Bone marrow (tissue), 2 donors: ENCODE results near the gene HAP1.
"Not testable (repeated sequence)": the region's sequence is repeated elsewhere in the genome, so short reads cannot be mapped to it uniquely, and the experiment has no call there.

Experiments
- DNase-seq, 2 donors: peaks; one replicate each; lab custom pipeline; 2025; lab: John Stamatoyannopoulos, UW

Gene HAP1

DNA sequence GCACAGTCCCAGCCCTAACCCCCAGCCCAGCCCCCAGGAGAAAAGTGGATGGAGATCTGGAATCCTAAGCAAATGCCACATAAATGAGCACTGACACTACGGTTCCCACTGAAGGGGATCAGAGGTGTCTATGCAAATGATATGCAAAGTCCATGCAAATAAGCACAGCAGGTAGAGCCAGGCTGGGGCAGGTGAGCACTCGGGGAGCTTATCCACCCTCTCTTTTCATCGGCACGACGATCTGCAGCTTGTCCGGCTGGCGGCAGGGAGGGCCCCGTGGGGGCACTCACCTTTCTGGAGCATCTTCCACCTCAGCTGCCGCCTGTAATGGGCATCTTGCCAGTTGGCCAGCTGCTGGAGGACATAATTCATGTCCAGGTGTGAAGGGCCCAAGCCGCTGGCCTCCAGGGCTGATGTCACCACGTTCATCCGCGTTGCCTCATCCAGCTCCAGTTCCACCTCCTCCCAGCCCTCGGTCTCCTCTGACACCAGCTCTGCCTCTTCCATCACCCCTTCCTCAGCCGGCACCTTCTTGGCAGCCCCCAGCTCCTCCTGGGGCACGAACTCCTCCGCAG, 9.9 kb downstream of the HAP1 start:
- no peak for DNase-seq

DNA sequence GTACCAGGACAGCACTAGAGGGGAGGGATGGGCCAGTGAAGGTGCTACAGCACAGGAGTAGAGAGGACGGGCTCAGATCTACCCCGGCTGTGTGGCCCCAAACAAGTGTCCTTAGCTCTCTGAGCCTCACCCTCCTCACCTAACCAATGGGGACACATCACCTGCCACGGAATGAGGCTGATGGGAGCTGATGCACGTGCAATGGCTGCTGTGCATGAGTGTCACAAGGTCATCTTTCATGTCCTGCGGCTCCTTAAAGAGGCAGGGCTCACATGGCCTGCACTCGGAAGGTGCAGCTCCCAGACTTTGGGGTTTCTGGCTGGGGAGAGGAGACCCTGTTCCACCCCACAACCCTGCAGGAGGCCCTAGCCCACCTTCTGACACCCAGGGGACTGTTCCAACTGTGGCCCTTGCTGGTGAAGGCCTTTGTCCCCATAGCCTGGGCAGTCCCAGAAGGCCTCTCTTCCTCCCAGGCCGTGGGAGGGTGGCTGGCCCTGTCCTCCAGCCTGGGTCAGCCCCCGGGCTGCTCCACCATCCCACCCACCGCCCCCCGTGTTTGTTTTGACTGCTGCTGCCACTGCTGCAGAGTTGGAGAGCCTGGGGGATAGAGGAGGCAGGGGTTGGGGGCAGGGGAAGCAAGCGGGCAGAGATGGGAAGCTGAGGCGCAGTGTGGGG, 10.5 kb downstream of the HAP1 start:
- no peak for DNase-seq

DNA sequence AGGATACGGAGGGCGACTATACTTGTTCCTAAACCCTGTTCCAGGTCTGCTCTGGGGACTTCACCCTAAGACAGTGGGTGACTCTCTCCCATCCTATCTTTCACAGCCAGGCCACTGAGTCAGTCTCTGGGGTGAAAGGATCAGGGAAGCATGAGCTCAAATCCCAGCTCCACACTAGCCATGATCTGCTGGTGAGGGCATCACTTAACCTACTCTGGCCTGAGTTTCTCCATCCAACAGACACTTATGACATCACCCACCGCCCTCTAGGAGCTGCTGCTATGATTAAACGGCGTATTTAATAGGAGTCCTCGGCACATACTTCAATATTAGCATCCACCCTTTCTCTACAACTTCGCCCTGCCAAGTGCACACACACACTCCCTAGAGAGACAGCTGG, 12.2 kb downstream of the HAP1 start:
- no peak for DNase-seq

DNA sequence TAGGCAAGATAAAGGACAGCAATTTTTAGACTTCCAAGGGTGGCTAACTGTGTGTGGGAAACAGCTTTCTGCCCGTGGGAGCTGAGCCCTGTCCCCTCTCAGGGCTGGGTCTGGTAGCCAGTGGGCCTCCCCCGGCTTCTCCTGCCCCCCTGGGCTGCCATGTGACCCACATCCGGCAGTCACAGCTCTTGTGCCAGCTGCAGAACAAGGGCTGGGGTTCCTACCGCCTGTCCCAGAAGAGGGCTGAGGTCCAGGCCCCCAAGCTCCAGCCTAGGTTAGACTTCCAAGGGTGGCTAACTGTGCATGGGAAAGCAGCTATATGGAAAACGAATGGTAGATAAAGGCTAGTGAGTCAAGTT, 16.2 kb downstream of the HAP1 start:
- no peak for DNase-seq

DNA sequence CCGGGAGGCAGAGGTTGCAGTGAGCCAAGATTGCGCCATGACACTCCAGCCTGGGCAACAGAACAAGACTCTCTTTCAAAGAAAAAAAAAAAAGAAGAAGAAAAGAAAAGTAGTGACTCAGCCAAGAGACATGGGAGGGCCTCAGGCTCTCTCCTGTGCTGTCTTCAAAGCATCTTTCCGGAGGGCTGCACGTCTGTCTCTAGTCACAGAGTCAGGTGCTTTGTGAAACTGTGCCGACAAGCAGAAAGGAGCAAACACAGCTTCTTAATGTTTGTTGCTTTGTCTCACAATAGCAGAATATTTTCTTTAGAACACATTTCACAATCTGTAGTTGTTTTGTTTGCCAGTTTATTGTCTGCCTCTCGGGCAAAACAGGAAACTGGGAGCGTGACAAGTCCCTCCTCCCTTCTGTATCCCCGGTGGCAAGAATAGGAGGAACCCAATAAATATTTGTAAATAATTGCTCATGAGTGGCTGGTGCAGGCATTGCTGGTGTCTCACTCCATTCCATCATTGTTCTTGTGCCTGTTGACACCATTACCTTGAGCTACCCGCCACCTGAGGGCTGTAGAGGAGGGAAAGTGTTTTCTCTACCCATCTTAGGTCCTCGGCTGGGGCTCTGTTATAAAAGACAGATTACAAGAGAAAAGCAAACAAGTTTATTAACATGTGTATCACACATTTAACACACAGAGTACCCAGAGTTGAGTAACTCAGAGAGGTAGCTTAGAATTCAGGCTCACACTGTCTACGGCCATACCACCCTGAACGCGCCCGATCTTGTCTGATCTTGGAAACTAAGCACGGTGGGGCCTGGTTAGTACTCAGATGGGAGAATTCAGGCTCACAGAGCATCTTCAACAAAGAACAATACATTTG, 16.8 kb downstream of the HAP1 start:
- DNase-seq = no peak

DNA sequence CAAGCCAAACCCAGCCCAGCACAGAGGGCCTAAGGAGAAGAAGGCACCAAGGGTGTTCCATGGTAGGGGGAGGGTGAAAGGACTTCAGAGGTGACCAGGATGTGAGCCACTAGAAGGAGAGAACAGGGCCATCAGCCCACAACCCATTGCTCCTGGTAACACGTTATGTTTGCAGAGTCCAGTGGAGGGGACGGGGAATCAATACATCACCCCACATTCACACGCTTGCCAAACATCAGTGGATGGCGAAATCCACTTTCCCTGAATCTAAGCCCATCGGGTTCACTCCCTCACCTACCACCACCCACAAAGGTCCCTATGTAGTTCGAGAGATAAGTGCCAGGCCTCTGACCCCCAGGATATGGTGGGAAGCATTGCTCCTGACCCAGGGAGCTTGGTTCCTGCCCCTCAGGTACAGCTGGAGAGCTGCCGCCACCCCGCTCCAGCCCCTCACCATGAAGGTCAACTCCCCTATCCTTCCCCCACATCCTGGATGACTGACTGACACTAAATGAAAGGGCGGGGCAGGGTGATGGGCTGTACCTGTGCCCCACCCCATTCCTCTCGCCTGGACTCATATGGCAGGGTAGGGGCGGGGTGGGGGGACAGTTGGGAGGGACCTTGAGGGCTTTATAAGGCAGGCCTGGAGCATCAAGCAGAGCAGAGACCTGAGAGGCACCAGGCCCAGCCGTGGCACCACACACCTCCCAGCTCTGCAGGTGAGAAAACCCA, 22.6 kb downstream of the HAP1 start, which contains the start of gene GAST:
Gene GAST (plus strand): TSS at position 663 of the 732 bp plus-strand sequence. CDS start 3,106 bp downstream, outside the sequence.
- DNase-seq = no peak

DNA sequence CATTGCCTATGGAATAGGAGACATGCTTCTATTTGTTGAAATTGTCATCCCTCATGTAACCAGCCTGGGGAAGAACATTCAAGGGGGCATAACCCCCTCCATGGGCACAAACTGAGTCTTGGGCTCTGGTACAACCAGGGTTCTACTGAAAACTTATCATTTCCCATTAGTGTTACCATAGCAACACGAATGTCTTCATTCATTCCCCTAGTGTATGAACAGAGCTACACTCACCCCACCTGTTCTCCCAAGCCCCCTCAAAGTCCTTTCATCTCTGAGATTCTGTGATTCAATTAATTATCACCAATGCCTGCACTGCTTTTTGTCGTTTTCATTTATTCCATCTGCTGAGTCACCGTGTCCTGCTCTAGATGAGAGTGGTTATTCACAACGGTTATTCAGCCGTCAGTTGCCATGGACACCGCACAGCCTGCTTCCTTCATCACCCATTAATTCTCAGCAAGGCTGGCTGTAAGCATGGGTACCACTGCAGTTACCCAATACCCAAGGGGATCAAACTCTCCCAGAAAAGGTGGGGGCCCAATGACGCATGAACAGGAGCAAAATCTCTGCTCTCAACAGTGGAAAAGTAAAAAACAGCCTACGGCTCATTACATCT, 23.9 kb downstream of the HAP1 start:
- DNase-seq = no peak

DNA sequence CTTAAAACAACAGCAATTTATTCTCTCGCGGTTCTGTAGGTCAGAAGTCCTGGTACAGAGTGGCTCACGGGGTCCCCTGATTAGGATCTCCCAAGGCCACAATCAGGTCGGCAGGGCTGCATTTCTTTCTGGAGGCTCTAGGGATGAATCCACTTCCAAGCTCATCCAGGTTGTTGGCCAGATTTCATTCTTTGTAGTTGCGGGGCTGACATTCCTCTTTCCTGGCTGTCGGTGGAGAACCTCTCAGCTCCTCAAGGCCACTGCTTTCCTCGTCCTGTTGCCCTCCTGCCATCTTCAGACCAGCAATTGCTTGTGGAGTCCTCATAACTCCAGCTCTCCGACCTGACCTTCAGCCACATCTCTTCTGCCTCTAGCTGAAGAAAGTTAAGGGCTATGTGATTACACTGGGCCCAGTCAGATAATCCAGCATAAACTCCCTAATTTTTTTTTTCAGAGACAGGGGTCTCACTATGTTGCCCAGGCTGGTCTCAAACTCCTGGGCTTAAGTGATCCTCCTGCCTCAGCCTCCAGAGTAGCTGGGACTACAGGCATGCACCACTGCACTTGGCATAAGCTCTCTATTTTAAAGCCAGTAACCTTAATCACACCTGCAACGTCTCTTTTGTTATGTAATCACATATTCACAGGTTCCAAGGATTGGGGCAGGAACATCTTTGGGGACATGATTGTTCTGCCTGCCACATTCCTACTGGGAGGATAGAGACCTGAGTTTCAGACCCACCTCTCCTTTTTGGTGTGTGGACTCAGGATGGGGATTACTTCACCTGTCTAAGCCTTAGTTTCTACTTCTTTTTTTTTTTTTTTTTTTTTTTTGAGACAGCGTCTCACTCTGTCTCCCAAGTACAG, 26.4 kb downstream of the HAP1 start:
- no peak for DNase-seq

DNA sequence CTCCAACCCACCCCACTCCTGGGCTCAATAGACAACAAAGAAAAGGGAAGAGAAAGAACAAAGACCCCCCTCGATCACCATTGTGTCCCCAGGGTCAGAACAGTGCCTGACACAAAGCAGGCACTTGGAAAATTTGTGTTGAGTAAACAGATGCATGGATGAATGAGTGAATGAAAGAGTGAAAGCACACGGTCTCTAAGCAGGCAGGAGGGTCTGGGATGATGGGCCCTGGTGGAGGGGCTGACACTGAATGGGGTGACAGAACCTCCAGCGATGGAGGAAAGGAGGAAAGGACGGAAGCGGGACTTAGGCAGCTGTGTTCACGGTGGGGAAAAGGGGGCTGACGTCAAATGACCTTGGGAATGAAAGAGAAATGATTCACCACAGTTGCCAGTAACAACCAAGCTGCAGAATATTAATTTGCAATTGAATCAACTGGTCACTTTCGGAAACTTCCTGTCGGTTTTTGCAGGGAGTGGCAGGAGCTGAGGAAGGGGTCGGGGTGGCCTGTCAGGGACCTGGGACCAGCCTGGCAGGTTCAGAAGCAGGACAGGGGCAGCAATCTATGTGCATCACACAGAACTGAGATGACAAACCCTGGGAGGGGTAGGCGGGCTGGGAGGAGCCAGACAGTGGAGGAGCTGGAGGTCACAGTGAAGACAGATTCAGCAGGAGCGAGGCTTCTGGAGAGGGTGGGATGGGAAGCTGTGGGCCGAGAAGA, 29.0 kb downstream of the HAP1 start:
- DNase-seq = no peak

DNA sequence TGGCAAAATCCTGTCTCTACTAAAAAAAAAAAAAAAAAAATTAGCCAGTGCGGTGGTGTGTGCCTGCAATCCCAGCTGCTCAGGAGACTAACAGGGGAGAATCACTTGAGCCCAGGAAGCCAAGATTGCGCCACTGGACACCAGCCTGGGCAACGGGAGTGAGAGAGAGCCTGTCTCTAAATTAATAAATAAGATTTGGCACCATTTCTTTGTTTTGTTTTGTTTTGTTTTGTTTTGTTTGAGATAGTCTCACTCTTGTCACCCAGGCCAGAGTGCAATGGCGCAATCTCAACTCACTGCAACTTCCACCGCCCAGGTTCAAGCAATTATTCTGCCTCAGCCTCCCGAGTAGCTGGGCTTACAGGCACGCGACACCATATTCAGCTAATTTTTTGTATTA, 31.7 kb downstream of the HAP1 start:
- no peak for DNase-seq

DNA sequence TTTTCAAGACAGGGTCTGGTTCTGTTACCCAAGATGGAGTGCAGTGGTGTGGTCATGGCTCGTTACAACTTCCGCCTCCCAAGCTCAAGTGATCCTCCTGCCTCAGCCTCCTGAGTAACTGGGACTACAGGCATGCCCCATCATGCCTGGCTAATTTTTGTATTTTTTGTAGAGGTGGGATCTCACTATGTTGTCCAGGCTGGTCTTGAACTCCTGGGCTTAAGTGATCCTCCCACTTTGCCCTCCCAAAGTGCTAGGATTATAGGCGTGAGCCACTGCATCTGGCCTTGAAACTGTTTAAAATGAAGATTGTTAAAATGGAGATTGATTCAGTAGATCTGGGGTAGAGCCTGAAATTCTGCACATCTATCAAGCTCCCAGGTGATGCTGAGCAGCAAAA, 33.6 kb downstream of the HAP1 start:
- DNase-seq = not testable (repeated sequence)

DNA sequence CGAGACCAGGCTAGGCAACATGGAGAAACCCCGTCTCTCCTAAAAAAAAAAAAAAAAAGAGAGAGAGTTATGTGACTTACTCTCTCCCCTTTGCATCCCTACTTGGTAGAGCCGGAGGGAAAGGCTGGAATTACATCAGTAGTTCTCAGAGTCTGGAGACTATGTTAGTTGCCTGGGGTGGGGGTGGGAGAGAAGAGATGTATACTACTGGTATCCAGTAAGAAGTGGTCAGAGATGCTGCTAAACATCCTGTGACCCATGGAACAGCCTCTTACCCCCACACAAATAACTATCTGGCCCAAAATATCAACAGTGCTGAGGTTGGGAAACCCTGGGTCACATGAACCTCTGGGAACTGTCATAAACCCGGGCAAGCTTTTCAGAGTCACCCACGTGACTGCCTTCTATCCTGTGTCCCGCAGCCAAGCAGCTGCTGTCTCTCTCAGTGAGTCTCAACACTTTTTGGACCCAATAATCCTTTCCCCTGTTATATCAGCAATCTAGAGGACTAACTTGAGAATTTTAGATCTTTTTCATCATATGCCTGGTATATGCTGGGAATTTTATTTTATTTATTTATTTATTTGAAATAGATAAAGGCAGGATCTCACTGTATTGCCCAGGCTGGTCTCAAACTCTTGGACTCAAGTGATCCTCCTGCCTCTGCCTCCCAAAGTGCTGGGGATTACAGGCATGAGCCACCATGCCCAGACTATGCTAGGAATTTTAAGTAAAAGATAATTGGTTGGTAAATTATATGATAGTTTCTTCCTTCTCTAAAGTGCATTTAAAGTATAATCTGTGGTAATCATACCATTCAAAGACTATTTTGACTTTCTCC, 37.1 kb downstream of the HAP1 start:
- DNase-seq = no peak

DNA sequence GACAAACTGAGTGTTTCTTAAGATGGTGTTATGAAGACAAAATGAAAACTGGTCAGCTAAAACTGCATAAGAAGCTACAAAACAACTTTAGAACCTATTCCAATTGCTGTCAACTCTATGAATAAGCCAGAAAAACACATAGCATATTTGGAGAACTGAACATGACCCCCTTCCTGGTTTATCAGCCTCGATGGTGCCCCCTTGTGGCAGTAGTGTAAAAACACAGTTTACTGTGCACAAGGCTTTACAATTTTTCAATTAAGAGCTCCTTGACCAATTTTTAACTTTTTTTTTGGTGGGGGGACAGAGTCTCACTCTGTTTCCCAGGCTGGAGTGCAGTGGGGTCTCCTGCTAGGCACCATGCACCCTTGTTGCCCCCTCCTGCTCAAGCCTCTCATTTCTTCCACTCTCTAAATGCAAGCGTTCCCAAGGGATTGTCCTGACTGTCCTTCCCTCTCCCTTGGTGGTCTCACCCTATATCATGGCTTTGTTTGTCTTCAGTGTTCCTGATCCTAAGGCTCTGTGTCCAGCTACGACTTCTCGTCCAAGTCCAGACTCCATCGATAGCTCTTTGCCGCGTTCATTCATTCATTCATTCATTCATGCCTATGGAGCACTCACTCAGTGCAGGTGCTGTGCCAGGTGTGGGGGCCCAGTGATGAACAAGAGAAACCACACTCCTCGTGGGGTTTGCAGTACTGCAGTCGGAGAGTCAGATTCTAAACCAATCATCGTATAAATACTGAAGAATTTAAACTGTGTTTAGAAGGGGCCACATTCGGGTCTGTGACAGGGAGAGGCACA, 38.3 kb downstream of the HAP1 start:
- DNase-seq = peak in 1 of 2 donors; percentile 48

DNA sequence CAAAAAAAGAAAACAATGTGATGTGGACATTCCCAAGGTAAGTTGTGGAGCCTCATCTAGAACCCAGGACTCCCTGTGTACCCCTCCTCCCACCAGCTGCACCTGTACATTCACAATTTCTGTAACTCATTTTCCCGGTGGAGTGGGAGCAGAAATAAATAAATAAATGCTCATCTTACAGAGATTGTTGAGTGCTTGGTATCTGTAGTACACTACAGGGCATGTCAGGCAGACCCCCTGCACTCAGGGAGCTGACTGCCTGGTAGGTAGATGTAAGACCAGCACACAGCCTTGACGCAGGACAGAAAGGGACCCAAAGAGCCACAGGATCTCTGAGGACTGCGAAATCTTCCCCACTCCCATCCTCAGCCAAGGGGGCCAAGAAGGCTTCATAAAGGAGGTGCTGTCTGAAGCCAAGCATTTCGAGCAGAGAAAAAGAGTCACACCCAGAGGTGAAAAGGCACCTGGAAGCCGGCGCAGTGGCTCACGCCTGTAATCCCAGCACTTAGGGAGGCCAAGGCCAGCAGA, 39.2 kb downstream of the HAP1 start:
- DNase-seq = no peak

DNA sequence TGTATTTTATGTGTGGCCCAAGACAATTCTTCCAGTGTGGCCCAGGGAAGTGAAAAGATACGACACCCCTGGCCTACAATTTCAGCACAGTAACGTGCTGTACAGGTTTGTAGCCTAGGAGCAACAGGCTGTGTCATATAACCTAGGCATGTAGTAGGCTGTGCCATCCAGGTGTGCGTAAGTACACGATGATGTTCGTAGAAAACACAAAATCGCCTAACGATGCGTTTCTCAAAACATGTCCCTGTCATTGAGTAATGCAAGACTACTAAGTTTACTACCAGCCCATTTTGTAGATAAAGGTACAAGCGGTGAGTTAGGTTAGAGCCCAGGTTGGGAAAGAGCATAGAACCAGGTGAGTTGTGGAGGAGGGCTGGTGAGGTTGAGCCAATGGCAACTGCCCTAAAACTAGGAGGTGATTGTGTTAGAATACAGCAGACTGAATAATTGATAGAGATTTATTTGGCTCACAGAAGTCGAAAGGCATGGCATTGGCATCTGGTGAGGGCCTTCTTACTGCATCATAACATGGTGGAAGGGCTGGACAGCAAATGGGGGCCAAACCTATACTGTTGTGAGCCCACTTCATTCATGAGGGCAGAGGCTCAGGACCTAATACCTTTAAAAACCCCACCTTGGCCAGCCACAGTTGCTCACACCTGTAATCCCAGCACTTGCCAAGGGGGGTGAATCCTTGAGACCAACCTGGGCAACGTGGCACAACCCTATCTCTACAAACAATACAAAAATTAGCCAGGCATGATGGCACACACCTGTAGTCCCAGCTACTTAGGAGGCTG, 41.5 kb downstream of the HAP1 start:
- DNase-seq = no peak

DNA sequence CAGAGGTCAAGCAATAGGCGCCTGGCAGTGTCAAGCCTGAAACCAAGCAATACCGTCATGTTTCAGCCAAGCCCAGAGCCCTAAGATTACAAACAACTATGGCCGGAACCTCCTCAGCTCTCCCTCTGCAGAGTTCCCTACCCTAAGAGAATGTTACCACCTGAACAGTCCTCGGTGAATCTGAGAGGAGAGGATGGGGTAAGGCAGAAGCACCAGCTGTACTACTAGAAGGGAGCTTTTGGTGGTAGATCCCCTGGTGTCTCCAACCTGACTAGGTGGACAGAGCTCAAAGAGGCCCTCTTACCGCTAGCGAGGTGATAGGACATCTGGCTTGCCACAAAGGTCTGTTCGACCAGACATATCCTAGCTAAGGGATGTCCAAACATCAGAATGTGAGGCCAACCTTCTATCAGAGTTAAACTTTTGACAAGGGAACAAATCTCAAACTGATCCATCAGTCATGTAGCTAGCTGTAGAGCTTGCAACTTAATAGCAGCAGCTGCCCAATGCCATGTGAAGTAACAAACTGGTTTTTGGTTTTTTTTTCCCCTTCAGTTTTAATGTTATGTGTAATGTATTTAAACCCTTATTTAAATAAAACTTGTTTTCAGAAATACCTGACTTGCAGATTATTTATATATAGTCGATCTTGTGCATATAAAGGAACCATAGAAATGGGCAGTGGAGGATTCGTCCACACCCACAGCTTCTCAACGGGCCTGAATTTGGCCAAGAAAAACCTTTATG, 43.2 kb downstream of the HAP1 start:
- DNase-seq = no peak

DNA sequence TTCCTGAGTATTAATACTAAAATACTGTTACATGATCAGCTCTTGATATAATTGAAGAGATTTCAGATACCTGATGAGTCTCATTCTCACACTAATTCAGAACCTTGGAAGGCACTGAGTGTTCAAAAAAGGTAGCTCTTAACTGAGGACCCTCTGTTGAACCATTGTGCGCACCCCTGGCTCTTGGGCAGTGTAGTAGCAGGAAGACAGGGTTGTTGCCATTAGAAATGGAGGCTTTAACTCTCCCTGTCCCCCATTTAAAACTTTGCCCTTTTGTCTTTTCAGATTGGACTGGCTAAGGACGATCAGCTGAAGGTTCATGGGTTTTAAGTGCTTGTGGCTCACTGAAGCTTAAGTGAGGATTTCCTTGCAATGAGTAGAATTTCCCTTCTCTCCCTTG, 43.9 kb downstream of the HAP1 start:
- no peak for DNase-seq
